AG04450 (cell line): ENCODE results near the gene MT1H. TPM values are rescaled to one million over a fixed set of nuclear protein-coding genes. Genes with fewer than 3 reads are reported as not detected.

Source experiments
- CTCF ChIA-PET: fragments of 300-600, 350-600 bp; formaldehyde crosslinking; extraction: SDS; loops from one replicate; lab custom pipeline; 2022; ENCODE audit warnings: antibody characterized with exemption, inconsistent platforms; lab: Charles Lee
- POLR2A ChIA-PET: fragments of 350-600 bp; formaldehyde crosslinking; extraction: SDS; loops from one replicate; lab custom pipeline; 2021; ENCODE audit warnings: antibody characterized with exemption, inconsistent platforms; lab: Yijun Ruan, JAX
- DNase-seq: peaks from one replicate; pipeline ENCODE4 v3.0.0-alpha.2; 2011; ENCODE audit warnings: low read depth, low spot score
- H3K27ac ChIP-seq: one replicate; pipeline ENCODE4 v1.5.1; 2012; ENCODE audit warnings: low read depth, low read length, control low read depth
- H3K27me3 ChIP-seq: one replicate; pipeline ENCODE4 v1.6.0; 2012; ENCODE audit warnings: low read length; ENCODE audit not compliant: control insufficient read depth, insufficient read depth
- H3K4me3 ChIP-seq: 2 replicates; pipeline ENCODE4 v1.5.1; 2011; ENCODE audit warnings: mild to moderate bottlenecking, low read depth, low read length, control low read depth
- H3K9me3 ChIP-seq: 2 replicates; pipeline ENCODE4 v1.5.1; 2012; ENCODE audit warnings: low read length; ENCODE audit not compliant: control insufficient read depth, insufficient read depth
- CTCF ChIP-seq: IDR thresholded peaks from 2 replicates; pipeline ENCODE4 v1.5.1; 2011; ENCODE audit warnings: low read depth, low read length, control low read depth, inconsistent platforms
- polyA plus RNA-seq: library from polyadenylated mRNA; depleted of rRNA; stranded (reverse); fragments of >200 nt; gene quantifications from 2 replicates; pipeline ENCODE4 v1.2.3, GENCODE V29; 2011

The MT1H gene
- polyA plus RNA-seq, 1 experiment: not detected

GRCh38 chr16:56679818-56680217 lies 10.2 kb downstream of the MT1H start:
- no peak overlapping the region for H3K27ac ChIP-seq
- no peaks in the 10 kb centered on the region for H3K9me3 ChIP-seq
- no peak overlapping the region for H3K4me3 ChIP-seq
- peaks cover 16% of the 10 kb centered on the region for H3K27me3 ChIP-seq
- POLR2A ChIA-PET: no interaction called here
- TF ChIP-seq CTCF: no peak
- CTCF ChIA-PET: interaction anchor here (1.4 kb wide), 1 partner anchor 22 kb away, joined by 6 read pairs; no protein-coding TSS in a partner anchor
- no peak for DNase-seq

- CTCF ChIA-PET: interaction anchor here (0.9 to 1.9 kb wide), 3 partner anchors 8 to 58 kb away, joined by 3 to 11 read pairs (median 4); no protein-coding TSS in a partner anchor
- Histone ChIP-seq H3K27ac (no peak within 1 kb of the TSS), H3K9me3 (peaks cover 11% of the 10 kb centered on the region), H3K4me3 (peak within 1 kb of the TSS; percentile 77), H3K27me3 (peaks cover 2% of the 10 kb centered on the region)
- POLR2A ChIA-PET: interaction anchor here (0.5 to 2.1 kb wide), 8 partner anchors 9 to 168 kb away, joined by 3 to 18 read pairs (median 4); partner anchors contain the start of genes MT1E and MT2A
- peak; percentile 59 for DNase-seq
- no peak for TF ChIP-seq CTCF
Measured at GRCh38 chr16:56681939-56682702, 12.5 kb downstream of the MT1H start, which contains the start of gene MT1X. Gene MT1X, plus strand, starts transcription at chr16:56682470. Its CDS starts 71 bp downstream, at chr16:56682541.

- no peak overlapping the region for H3K27ac ChIP-seq
- H3K9me3 ChIP-seq: peaks cover 13% of the 10 kb centered on the region
- TF ChIP-seq CTCF: no peak
- ChIA-PET CTCF (interaction anchor here (0.7 to 1.9 kb wide), 5 partner anchors 9 to 327 kb away, joined by 3 to 11 read pairs (median 3); no protein-coding TSS in a partner anchor), POLR2A (interaction anchor here (0.6 to 2.1 kb wide), 7 partner anchors 10 to 169 kb away, joined by 3 to 18 read pairs (median 6); partner anchors contain the start of genes MT1E and MT2A)
- peak overlapping the region; percentile 77 for H3K4me3 ChIP-seq
- H3K27me3 ChIP-seq: no peaks in the 10 kb centered on the region
- no peak for DNase-seq
Measured at GRCh38 chr16:56682703-56683397, 13.2 kb downstream of the MT1H start.

- no peak for DNase-seq
- H3K27ac ChIP-seq: no peak overlapping the region
- TF ChIP-seq CTCF: no peak
- ChIA-PET CTCF (interaction anchor here (0.7 to 1.9 kb wide), 5 partner anchors 10 to 328 kb away, joined by 3 to 11 read pairs (median 3); no protein-coding TSS in a partner anchor), POLR2A (interaction anchor here (0.6 to 2.1 kb wide), 5 partner anchors 11 to 77 kb away, joined by 5 to 18 read pairs (median 7); partner anchors contain the start of genes MT1E and MT2A)
- H3K9me3 ChIP-seq: peaks cover 13% of the 10 kb centered on the region
- no peaks in the 10 kb centered on the region for H3K27me3 ChIP-seq
- H3K4me3 ChIP-seq: peak overlapping the region; percentile 77
Measured at GRCh38 chr16:56683424-56684172, 14.0 kb downstream of the MT1H start.
